H9 (cell line): ENCODE data around the gene KIF26B. TPM values are rescaled to one million over a fixed set of nuclear protein-coding genes. Genes with fewer than 3 reads are reported as not detected.

Experiments
- DNase-seq: peaks from one replicate; pipeline ENCODE4 v3.0.0-alpha.2; 2017
- H2AFZ ChIP-seq: one replicate; pipeline ENCODE4 v1.6.1; 2013; ENCODE audit warnings: mild to moderate bottlenecking, low read length, control low read depth, moderate library complexity
- H2AK5ac ChIP-seq: 2 replicates; pipeline ENCODE4 v1.6.1; 2013; ENCODE audit warnings: low read length, control low read depth, mixed read lengths; ENCODE audit not compliant: insufficient read length
- H2BK120ac ChIP-seq: one replicate; pipeline ENCODE4 v1.6.1; 2013; ENCODE audit warnings: low read depth, mild to moderate bottlenecking, low read length, control low read depth, inconsistent platforms; ENCODE audit not compliant: poor library complexity, severe bottlenecking
- H2BK12ac ChIP-seq: 2 replicates; pipeline ENCODE4 v1.6.1; 2013; ENCODE audit warnings: low read length, control low read depth, mixed read lengths, low read depth; ENCODE audit not compliant: insufficient read length
- H2BK15ac ChIP-seq: 2 replicates; pipeline ENCODE4 v1.6.1; 2013; ENCODE audit warnings: low read depth, low read length, control low read depth
- H2BK20ac ChIP-seq: one replicate; pipeline ENCODE4 v1.6.1; 2013; ENCODE audit warnings: low read depth, mild to moderate bottlenecking, low read length, control low read depth, inconsistent platforms; ENCODE audit not compliant: poor library complexity, severe bottlenecking
- H2BK5ac ChIP-seq: 2 replicates; pipeline ENCODE4 v1.6.1; 2013; ENCODE audit warnings: low read length, control low read depth, mixed read lengths; ENCODE audit not compliant: insufficient read length
- H3K14ac ChIP-seq: 2 replicates; pipeline ENCODE4 v1.6.1; 2013; ENCODE audit warnings: low read length, control low read depth; ENCODE audit not compliant: insufficient read depth
- H3K18ac ChIP-seq: 2 replicates; pipeline ENCODE4 v1.6.1; 2013; ENCODE audit warnings: low read depth, mild to moderate bottlenecking, mixed read lengths, low read length, control low read depth; ENCODE audit not compliant: insufficient read length
- H3K23ac ChIP-seq: 2 replicates; pipeline ENCODE4 v1.6.1; 2013; ENCODE audit warnings: low read length, control low read depth, mixed read lengths, low read depth; ENCODE audit not compliant: insufficient read length
- H3K23me2 ChIP-seq: 2 replicates; pipeline ENCODE4 v1.6.1; 2013; ENCODE audit warnings: low read depth, mild to moderate bottlenecking, mixed read lengths, low read length, control low read depth; ENCODE audit not compliant: insufficient read length, poor library complexity, severe bottlenecking
- H3K27ac ChIP-seq: 2 replicates; pipeline ENCODE4 v1.5.1; 2013; ENCODE audit warnings: low read length, control low read depth, mixed read lengths, low read depth; ENCODE audit not compliant: insufficient read length
- H3K27me3 ChIP-seq: 2 replicates; pipeline ENCODE4 v1.6.1; 2013; ENCODE audit warnings: low read length, control low read depth, inconsistent platforms; ENCODE audit not compliant: insufficient read depth
- H3K4ac ChIP-seq: 2 replicates; pipeline ENCODE4 v1.6.1; 2013; ENCODE audit warnings: low read depth, mild to moderate bottlenecking, control low read depth, inconsistent platforms, low read length, moderate library complexity
- H3K4me1 ChIP-seq: 2 replicates; pipeline ENCODE4 v1.6.1; 2013; ENCODE audit warnings: low read length, control low read depth, inconsistent platforms; ENCODE audit not compliant: insufficient read depth
- H3K4me2 ChIP-seq: 2 replicates; pipeline ENCODE4 v1.6.1; 2013; ENCODE audit warnings: low read length, control low read depth, mixed read lengths; ENCODE audit not compliant: insufficient read length, insufficient read depth
- H3K56ac ChIP-seq: 2 replicates; pipeline ENCODE4 v1.6.1; 2013; ENCODE audit warnings: low read depth, mild to moderate bottlenecking, mixed read lengths, low read length, control low read depth; ENCODE audit not compliant: insufficient read length
- H3K79me1 ChIP-seq: 2 replicates; pipeline ENCODE4 v1.6.1; 2013; ENCODE audit warnings: low read depth, mild to moderate bottlenecking, moderate library complexity, low read length, control low read depth, inconsistent platforms; ENCODE audit not compliant: insufficient read depth, poor library complexity, severe bottlenecking
- H3K79me2 ChIP-seq: 2 replicates; pipeline ENCODE4 v1.6.1; 2013; ENCODE audit warnings: low read length, control low read depth, inconsistent platforms; ENCODE audit not compliant: insufficient read depth
- H3K9ac ChIP-seq: 2 replicates; pipeline ENCODE4 v1.6.1; 2013; ENCODE audit warnings: low read length, control low read depth, mixed read lengths; ENCODE audit not compliant: insufficient read length; ENCODE audit errors: extremely low read depth
- H3K9me3 ChIP-seq: one replicate; pipeline ENCODE4 v1.6.1; 2013; ENCODE audit warnings: low read depth, low read length, inconsistent platforms; ENCODE audit not compliant: control insufficient read depth
- H3T11ph ChIP-seq: one replicate; pipeline ENCODE4 v1.6.1; 2013; ENCODE audit warnings: mild to moderate bottlenecking, low read length, control low read depth, inconsistent platforms
- H4K20me1 ChIP-seq: one replicate; pipeline ENCODE4 v1.6.1; 2013; ENCODE audit not compliant: control insufficient read depth, insufficient read length, insufficient read depth
- H4K5ac ChIP-seq: 2 replicates; pipeline ENCODE4 v1.6.1; 2013; ENCODE audit warnings: low read depth, mild to moderate bottlenecking, mixed read lengths, low read length, control low read depth; ENCODE audit not compliant: insufficient read length
- H4K8ac ChIP-seq: replicated peaks from 2 replicates; pipeline ENCODE4 v1.6.1; 2013; ENCODE audit warnings: low read length, control low read depth, mixed read lengths, low read depth; ENCODE audit not compliant: insufficient read length
- H4K91ac ChIP-seq: 2 replicates; pipeline ENCODE4 v1.6.1; 2013; ENCODE audit warnings: low read depth, mild to moderate bottlenecking, moderate library complexity, mixed read lengths, low read length, control low read depth; ENCODE audit not compliant: insufficient read length
- H3K27ac Mint-ChIP-seq, 3 experiments: 2 replicates in 2 of 3; 3 replicates in 1 of 3; pipeline ENCODE4 v1.8.0; 2020 to 2021; ENCODE audit warnings: mixed read lengths in 3 of 3, mild to moderate bottlenecking in 1 of 3, moderate library complexity in 1 of 3
- H3K27me3 Mint-ChIP-seq: 2 replicates; pipeline ENCODE4 v1.8.0; 2021; ENCODE audit warnings: low read depth, mild to moderate bottlenecking, moderate library complexity, mixed read lengths
- H3K36me3 Mint-ChIP-seq, 3 experiments: 2 replicates in 2 of 3; 3 replicates in 1 of 3; pipeline ENCODE4 v1.8.0; 2020 to 2021; ENCODE audit warnings: low read depth in 3 of 3, mixed read lengths in 3 of 3; ENCODE audit not compliant: insufficient read depth in 1 of 3
- H3K4me1 Mint-ChIP-seq, 2 experiments: 2 replicates each; pipeline ENCODE4 v1.8.0; 2020; ENCODE audit warnings: mixed read lengths in 2 of 2
- H3K4me3 Mint-ChIP-seq, 2 experiments: 2 replicates in 1 of 2; 3 replicates in 1 of 2; pipeline ENCODE4 v1.8.0; 2020 to 2021; ENCODE audit warnings: mild to moderate bottlenecking in 2 of 2, mixed read lengths in 2 of 2, moderate library complexity in 1 of 2
- H3K9me3 Mint-ChIP-seq, 2 experiments: 2 replicates in 1 of 2; 3 replicates in 1 of 2; pipeline ENCODE4 v1.8.0; 2020; ENCODE audit warnings: mild to moderate bottlenecking in 2 of 2, mixed read lengths in 2 of 2, moderate library complexity in 1 of 2
- CTCF ChIP-seq: fragments of 200-600 bp; sonication (generic); conservative IDR thresholded peaks from 3 replicates; pipeline ENCODE4 v1.8.0; 2021; ENCODE audit warnings: antibody characterized with exemption, mild to moderate bottlenecking
- WGBS: extraction: QIAGEN DNeasy Blood & Tissue Kit; methylation state at CpG from one replicate; pipeline ENCODE4 v1.1.7; 2013; ENCODE audit warnings: missing lambda C conversion rate, low lambda C conversion rate, mixed read lengths; ENCODE audit not compliant: insufficient read length; ENCODE audit errors: extremely low coverage; 5-methylcytosine and 5-hydroxymethylcytosine counted together
- total RNA-seq: library from RNA; stranded (reverse); gene quantifications from 2 replicates; pipeline ENCODE4 v1.2.1, GENCODE V29; 2021

KIF26B gene
- total RNA-seq, 1 experiment from 2014 or later, result 0.13 TPM

- Mint-ChIP-seq H3K36me3 (no peaks in the 10 kb centered on the region; a peak in 1 of 7 replicates), H3K27ac (no peak overlapping the region), H3K4me3 (no peak overlapping the region), H3K9me3 (no peaks in the 10 kb centered on the region), H3K4me1 (peaks cover 3% of the 10 kb centered on the region in 2 experiments; a peak in 2 of 4 replicates), H3K27me3 (no peaks in the 10 kb centered on the region)
- Histone ChIP-seq H4K91ac (no peak overlapping the region), H4K5ac (no peak overlapping the region), H2AK5ac (no peak overlapping the region), H3K27ac (no peak overlapping the region), H3K27me3 (no peaks in the 10 kb centered on the region), H4K20me1 (no peaks in the 10 kb centered on the region), H3K18ac (no peak overlapping the region), H3K4me2 (no peak overlapping the region), H2BK120ac (no peak overlapping the region), H3K79me2 (no peaks in the 10 kb centered on the region), H2BK5ac (no peak overlapping the region), H3K23ac (no peak overlapping the region), H3K9ac (no peak overlapping the region), H4K8ac (no peak overlapping the region), H3K4ac (no peak overlapping the region), H2BK15ac (no peak overlapping the region), H3K9me3 (no peaks in the 10 kb centered on the region), H3K23me2 (no peaks in the 10 kb centered on the region), H2AFZ (no peak overlapping the region), H3K79me1 (no peaks in the 10 kb centered on the region), H3K56ac (no peak overlapping the region), H3K14ac (no peak overlapping the region), H2BK20ac (no peak overlapping the region), H3K4me1 (no peaks in the 10 kb centered on the region), H2BK12ac (no peak overlapping the region), H3T11ph (no peak overlapping the region)
- WGBS, result no CpG with 5 or more reads among the region's 5 CpGs
- DNase-seq, result no peak
- no peak for TF ChIP-seq CTCF
Measured at GRCh38 chr1:245412306-245412705, 257.5 kb downstream of the KIF26B start.
